GM12878 (cell line): ENCODE measurements around the gene LRRC37B. TPM values are rescaled to one million over a fixed set of nuclear protein-coding genes. Genes with fewer than 3 reads are reported as not detected.
"Not testable (repeated sequence)": the region's sequence is repeated elsewhere in the genome, so short reads cannot be mapped to it uniquely, and the experiment has no call there.

Experiments
- ATAC-seq: fragments of 200-7000 bp; cut with Tn5 transposase; 3 replicates; pipeline ENCODE4 v1.9.1; 2020; ENCODE audit warnings: mild to moderate bottlenecking, moderate library complexity
- BruUV-seq: library from RNA; stranded (reverse); fragments of 400-500 nt; replicated peaks from 2 replicates; lab custom pipeline; 2021; lab: Mats Ljungman, UMichigan
- CTCF ChIA-PET: fragments of 300-600 bp; sonication (Branson Sonifier 250); formaldehyde crosslinking; extraction: SDS; loops from one replicate; lab custom pipeline; 2021; ENCODE audit warnings: inconsistent platforms; lab: Yijun Ruan, JAX
- POLR2A ChIA-PET: fragments of 350-600 bp; formaldehyde crosslinking; extraction: SDS; loops from one replicate; lab custom pipeline; 2021; ENCODE audit warnings: inconsistent platforms; lab: Charles Lee
- RAD21 ChIA-PET: fragments of 300-600 bp; sonication (Branson Sonifier 250); formaldehyde crosslinking; loops from one replicate; lab custom pipeline; 2023; ENCODE audit warnings: antibody characterized with exemption; ENCODE audit not compliant: unreplicated experiment; lab: Charles Lee
- SMC1A ChIA-PET: fragments of 300-600 bp; sonication (Branson Sonifier 250); formaldehyde crosslinking; loops from one replicate; lab custom pipeline; 2023; ENCODE audit not compliant: unreplicated experiment, uncharacterized antibody; lab: Charles Lee
- DNase-seq: peaks from one replicate; pipeline ENCODE4 v3.0.0-alpha.2; 2011; ENCODE audit warnings: low read depth, low spot score
- FAIRE-seq: peaks from 3 replicates; lab custom pipeline; 2011; peaks lifted over from hg19 to GRCh38; lab: Jason Lieb, UNC
- H2AFZ ChIP-seq: 2 replicates; pipeline ENCODE4 v1.6.0; 2011; ENCODE audit warnings: low read depth, low read length, control low read depth; ENCODE audit not compliant: control insufficient read depth
- H3K27ac ChIP-seq: 2 replicates; pipeline ENCODE4 v1.5.1; 2011; ENCODE audit warnings: control low read depth; ENCODE audit not compliant: control insufficient read depth, insufficient read depth
- H3K27me3 ChIP-seq, 2 experiments: replicated peaks in 1 of 2; 2 replicates each; pipeline versions ENCODE4 v1.6.0 to v1.6.1; 2011; ENCODE audit warnings: low read length in 1 of 2; ENCODE audit not compliant: control insufficient read depth in 2 of 2, insufficient read depth in 2 of 2
- H3K36me3 ChIP-seq, 2 experiments: 2 replicates each; pipeline ENCODE4 v1.5.1; 2011; ENCODE audit warnings: low read length in 1 of 2; ENCODE audit not compliant: control insufficient read depth in 2 of 2, insufficient read depth in 2 of 2
- H3K4me1 ChIP-seq: 2 replicates; pipeline ENCODE4 v1.6.1; 2011; ENCODE audit warnings: mild to moderate bottlenecking, low read length, moderate library complexity, mixed read lengths; ENCODE audit not compliant: control insufficient read depth, insufficient read depth
- H3K4me2 ChIP-seq: 2 replicates; pipeline ENCODE4 v1.6.0; 2011; ENCODE audit warnings: control low read depth; ENCODE audit not compliant: control insufficient read depth, insufficient read depth
- H3K4me3 ChIP-seq: fragments of 200-600 bp; sonication (generic); 2 replicates; pipeline ENCODE4 v1.5.1; 2016
- H3K79me2 ChIP-seq: 2 replicates; pipeline ENCODE4 v1.6.0; 2011; ENCODE audit warnings: low read length; ENCODE audit not compliant: control insufficient read depth, insufficient read depth
- H3K9ac ChIP-seq: 2 replicates; pipeline ENCODE4 v1.8.0; 2011; ENCODE audit warnings: low read length, control low read depth, mixed read lengths; ENCODE audit not compliant: control insufficient read depth, insufficient read depth
- H3K9me3 ChIP-seq: replicated peaks from 3 replicates; pipeline ENCODE4 v1.5.1; 2011; ENCODE audit warnings: mild to moderate bottlenecking, low read length; ENCODE audit not compliant: control insufficient read depth, insufficient read depth
- H4K20me1 ChIP-seq: 2 replicates; pipeline ENCODE4 v1.6.0; 2011; ENCODE audit not compliant: control insufficient read depth, insufficient read depth
- NKRF ChIP-seq: fragments of 450-650 bp; conservative IDR thresholded peaks from 2 replicates; pipeline ENCODE4 v1.6.1; 2017; ENCODE audit warnings: mild to moderate bottlenecking, moderate library complexity
- SREBF2 ChIP-seq: IDR thresholded peaks from 2 replicates; pipeline ENCODE4 v1.6.1; 2012; ENCODE audit warnings: mild to moderate bottlenecking, low read length
- ZNF24 ChIP-seq: fragments of 450-650 bp; IDR thresholded peaks from 2 replicates; pipeline ENCODE4 v1.6.1; 2017; ENCODE audit warnings: antibody characterized with exemption, mild to moderate bottlenecking
- WGBS: methylation state at CpG from one replicate; pipeline ENCODE4 v1.1.6; 2016; ENCODE audit warnings: low lambda C conversion rate; ENCODE audit not compliant: insufficient replicate concordance, insufficient coverage; ENCODE audit errors: missing lambda C conversion rate; 5-methylcytosine and 5-hydroxymethylcytosine counted together
- in situ Hi-C: fragments of 300-500 bp; cut with MboI; formaldehyde crosslinking; loops from 9 replicates; pipeline ENCODE4 v1.14.3; 2018; ENCODE audit warnings: mixed read lengths
- intact Hi-C: fragments of 100-400 bp; cut with micrococcal nuclease; formaldehyde crosslinking; loops from one replicate; pipeline ENCODE4 v1.14.2; 2022; ENCODE audit not compliant: unreplicated experiment
- polyA plus RNA-seq, 11 experiments: library from polyadenylated mRNA; depleted of rRNA in 4 of 11; unstranded in 6 of 11; stranded (reverse) in 5 of 11; fragments of >200 nt; fragmentation: Nextera tagmentation in 4 of 11; fragmentation: Illumina TruSeq in 1 of 11; extraction: Ambion mirVana in 4 of 11; extraction: Trizol in 1 of 11; gene quantifications; 1 replicate in 1 of 11; 2 replicates in 10 of 11; pipeline versions ENCODE4 v1.2.1 to v1.2.3, GENCODE V29; 2011 to 2016; ENCODE audit warnings: inconsistent platforms in 2 of 11, missing spikeins in 2 of 11, low read depth in 1 of 11
- total RNA-seq, 4 experiments: library from RNA; depleted of rRNA in 3 of 4; stranded (reverse); fragments of >200 nt in 3 of 4; fragmentation: Illumina TruSeq in 1 of 4; extraction: Trizol in 1 of 4; gene quantifications; 2 replicates each; pipeline versions ENCODE4 v1.2.1 to v1.2.3, GENCODE V29; 2013 to 2021

The LRRC37B gene
- total and polyA plus RNA-seq, 10 of the 15 experiments (the other 5 are each of a cell fraction or from before 2014, with no cell fraction given), result 3.2 to 25.7 (median 9.2) TPM

GRCh38 chr17:31967648-31968047, 39.5 kb upstream of the LRRC37B start (continued):
- TF ChIP-seq NKRF (no peak), ZNF24 (no peak), SREBF2 (no peak)
- TF ChIP-seq, all 136 proteins: peak for 0

GRCh38 chr17:31970416-31970815, 36.8 kb upstream of the LRRC37B start:
- ATAC-seq, H3K9me3 ChIP-seq, H3K79me2 ChIP-seq, H3K27me3 ChIP-seq, H3K4me1 ChIP-seq, H3K36me3 ChIP-seq, SMC1A ChIA-PET, H3K27ac ChIP-seq, H2AFZ ChIP-seq, FAIRE-seq, DNase-seq, H3K4me2 ChIP-seq, H3K9ac ChIP-seq, H4K20me1 ChIP-seq, RAD21 ChIA-PET, intact Hi-C loops, H3K4me3 ChIP-seq, in situ Hi-C loops, BruUV-seq: not testable (repeated sequence)
- CTCF ChIA-PET, result interaction anchor here (0.6 kb wide), 1 partner anchor 353 kb away, joined by 3 read pairs; no protein-coding TSS in a partner anchor
- WGBS, result 83% methylated on average over 4 of the region's 5 CpGs
- POLR2A ChIA-PET, result interaction anchor here (0.7 kb wide), 1 partner anchor 370 kb away, joined by 3 read pairs; no protein-coding TSS in a partner anchor

GRCh38 chr17:31974269-31975071, 32.7 kb upstream of the LRRC37B start:
- RAD21 ChIA-PET, H3K9me3 ChIP-seq, CTCF ChIA-PET, H3K9ac ChIP-seq, intact Hi-C loops, FAIRE-seq, POLR2A ChIA-PET, H3K4me1 ChIP-seq, H3K4me2 ChIP-seq, in situ Hi-C loops, DNase-seq, H4K20me1 ChIP-seq, SMC1A ChIA-PET, H3K4me3 ChIP-seq, BruUV-seq, H3K36me3 ChIP-seq, H2AFZ ChIP-seq, H3K27me3 ChIP-seq, ATAC-seq, H3K79me2 ChIP-seq, H3K27ac ChIP-seq: not testable (repeated sequence)
- WGBS, result 84% methylated on average over 14 of the region's 14 CpGs

- RAD21 ChIA-PET, H3K4me2 ChIP-seq, POLR2A ChIA-PET, H2AFZ ChIP-seq, SMC1A ChIA-PET, H4K20me1 ChIP-seq, H3K27ac ChIP-seq, H3K9ac ChIP-seq, H3K4me1 ChIP-seq, intact Hi-C loops, H3K27me3 ChIP-seq, H3K36me3 ChIP-seq, H3K79me2 ChIP-seq, in situ Hi-C loops, BruUV-seq, DNase-seq, ATAC-seq, H3K4me3 ChIP-seq, FAIRE-seq, H3K9me3 ChIP-seq, CTCF ChIA-PET: not testable (repeated sequence)
- 85% methylated on average over 5 of the region's 5 CpGs for WGBS
These were observed 31.8 kb upstream of the LRRC37B start for GRCh38 chr17:31975391-31975790.
